HepG2 (cell line): ENCODE measurements around the gene NELFB. TPM values are rescaled to one million over a fixed set of nuclear protein-coding genes. Genes with fewer than 3 reads are reported as not detected.
A peak's percentile ranks its signal among the peaks of the same experiment; 100 is the strongest.

Experiments used
- FOXA1 ChIP-seq, 2 experiments: fragments of 450-650 bp in 1 of 2; sonication (generic) in 1 of 2; formaldehyde crosslinking in 1 of 2; IDR thresholded peaks; 2 replicates each; pipeline versions ENCODE4 v1.4.0 to v1.6.1; 2016 to 2020; ENCODE audit warnings: missing genetic modification reagents in 1 of 2
- HDAC1 ChIP-seq: sonication (generic); formaldehyde crosslinking; IDR thresholded peaks from 2 replicates; pipeline ENCODE4 v1.5.1; 2020; ENCODE audit warnings: mild to moderate bottlenecking, missing genetic modification reagents
- HOXA7 ChIP-seq: sonication (generic); formaldehyde crosslinking; IDR thresholded peaks from 2 replicates; pipeline ENCODE4 v1.8.1; 2022; ENCODE audit warnings: mild to moderate bottlenecking, missing genetic modification reagents, moderate library complexity
- JUND ChIP-seq: sonication (generic); formaldehyde crosslinking; IDR thresholded peaks from 2 replicates; pipeline ENCODE4 v1.8.0; 2022; ENCODE audit warnings: mild to moderate bottlenecking, missing genetic modification reagents
- MXI1 ChIP-seq: IDR thresholded peaks from 3 replicates; pipeline ENCODE4 v1.6.1; 2012; ENCODE audit warnings: low read depth, low read length, inconsistent platforms, borderline replicate concordance
- NFYB ChIP-seq: sonication (generic); formaldehyde crosslinking; IDR thresholded peaks from 2 replicates; pipeline ENCODE4 v1.4.0; 2020; ENCODE audit warnings: missing genetic modification reagents
- RBM39 ChIP-seq: fragments of 200-400 bp; formaldehyde crosslinking; IDR thresholded peaks from one replicate; pipeline ENCODE4 v1.6.1; 2018; ENCODE audit warnings: antibody characterized with exemption, mild to moderate bottlenecking, low read depth, low read length; ENCODE audit not compliant: poor library complexity, severe bottlenecking
- SP5 ChIP-seq: IDR thresholded peaks from 2 replicates; pipeline ENCODE4 v1.6.1; 2016; ENCODE audit warnings: low read depth, borderline replicate concordance
- U2AF1 ChIP-seq: fragments of 200-400 bp; formaldehyde crosslinking; optimal IDR thresholded peaks from 2 replicates; pipeline ENCODE3; 2017; ENCODE audit warnings: mild to moderate bottlenecking, low read depth, low read length
- ZNF160 ChIP-seq: sonication (generic); formaldehyde crosslinking; IDR thresholded peaks from 2 replicates; pipeline ENCODE4 v1.8.0; 2022; ENCODE audit warnings: mild to moderate bottlenecking, inconsistent platforms, missing genetic modification reagents
- ZNF383 ChIP-seq: sonication (generic); formaldehyde crosslinking; IDR thresholded peaks from 2 replicates; pipeline ENCODE4 v1.4.0; 2020; ENCODE audit warnings: missing genetic modification reagents, mild to moderate bottlenecking, borderline replicate concordance
- ZNF431 ChIP-seq: sonication (generic); formaldehyde crosslinking; IDR thresholded peaks from 2 replicates; pipeline ENCODE4 v1.9.0; 2022; ENCODE audit warnings: missing genetic modification reagents, low read depth, mild to moderate bottlenecking, borderline replicate concordance
- ZNF441 ChIP-seq: sonication (generic); formaldehyde crosslinking; IDR thresholded peaks from 2 replicates; pipeline ENCODE4 v1.7.0; 2021; ENCODE audit warnings: missing genetic modification reagents, borderline replicate concordance
- ZNF484 ChIP-seq: sonication (generic); formaldehyde crosslinking; IDR thresholded peaks from 2 replicates; pipeline ENCODE4 v1.5.1; 2020; ENCODE audit warnings: mild to moderate bottlenecking, low read depth, missing genetic modification reagents, borderline replicate concordance
- ZNF883 ChIP-seq: sonication (generic); formaldehyde crosslinking; IDR thresholded peaks from 2 replicates; pipeline ENCODE4 v1.5.1; 2020; ENCODE audit warnings: mild to moderate bottlenecking, missing genetic modification reagents; ENCODE audit errors: not compliant biosample characterization
- ZSCAN21 ChIP-seq: sonication (generic); formaldehyde crosslinking; IDR thresholded peaks from 2 replicates; pipeline ENCODE4 v1.8.0; 2022; ENCODE audit warnings: mild to moderate bottlenecking, missing genetic modification reagents, moderate library complexity, borderline replicate concordance
- ZZZ3 ChIP-seq: sonication (generic); formaldehyde crosslinking; IDR thresholded peaks from 2 replicates; pipeline ENCODE4 v1.4.0; 2020; ENCODE audit warnings: missing genetic modification reagents, mild to moderate bottlenecking, borderline replicate concordance
- polyA plus RNA-seq, 8 experiments: library from polyadenylated mRNA; depleted of rRNA in 3 of 8; stranded (reverse) in 7 of 8; unstranded in 1 of 8; fragments of >200 nt; fragmentation: Illumina TruSeq in 4 of 8; extraction: Trizol in 4 of 8; gene quantifications; 2 replicates each; pipeline versions ENCODE4 v1.2.1 to v1.2.3, GENCODE V29; 2011 to 2016; ENCODE audit warnings: low read depth in 4 of 8, missing spikeins in 1 of 8, mixed read lengths in 1 of 8; ENCODE audit not compliant: insufficient read depth in 1 of 8
- total RNA-seq, 5 experiments: library from RNA; depleted of rRNA; stranded (reverse); fragments of >200 nt; fragmentation: Illumina TruSeq; extraction: Trizol; gene quantifications; 2 replicates each; pipeline ENCODE4 v1.2.3, GENCODE V29; 2016; ENCODE audit warnings: low read depth in 1 of 5
- TF ChIP-seq, protein P1 (sequence below): sonication (generic); formaldehyde crosslinking; IDR thresholded peaks from 2 replicates; pipeline ENCODE4 v1.5.0; 2020; ENCODE audit warnings: missing genetic modification reagents
- TF ChIP-seq, protein P2 (sequence below): sonication (generic); formaldehyde crosslinking; IDR thresholded peaks from 2 replicates; pipeline ENCODE4 v1.4.0; 2020; ENCODE audit warnings: mild to moderate bottlenecking, missing genetic modification reagents, borderline replicate concordance
- TF ChIP-seq, protein P3 (sequence below): sonication (generic); IDR thresholded peaks from 2 replicates; pipeline ENCODE4 v1.6.1; 2016; ENCODE audit warnings: low read depth, borderline replicate concordance
- TF ChIP-seq, protein P4 (sequence below): sonication (generic); formaldehyde crosslinking; conservative IDR thresholded peaks from 2 replicates; pipeline ENCODE4 v1.5.0; 2020; ENCODE audit warnings: missing genetic modification reagents

Gene NELFB
- total and polyA plus RNA-seq, 2 of the 13 experiments (the other 11 are each of a cell fraction or from before 2014, with no cell fraction given): 26.5 to 45.8 TPM

DNA sequence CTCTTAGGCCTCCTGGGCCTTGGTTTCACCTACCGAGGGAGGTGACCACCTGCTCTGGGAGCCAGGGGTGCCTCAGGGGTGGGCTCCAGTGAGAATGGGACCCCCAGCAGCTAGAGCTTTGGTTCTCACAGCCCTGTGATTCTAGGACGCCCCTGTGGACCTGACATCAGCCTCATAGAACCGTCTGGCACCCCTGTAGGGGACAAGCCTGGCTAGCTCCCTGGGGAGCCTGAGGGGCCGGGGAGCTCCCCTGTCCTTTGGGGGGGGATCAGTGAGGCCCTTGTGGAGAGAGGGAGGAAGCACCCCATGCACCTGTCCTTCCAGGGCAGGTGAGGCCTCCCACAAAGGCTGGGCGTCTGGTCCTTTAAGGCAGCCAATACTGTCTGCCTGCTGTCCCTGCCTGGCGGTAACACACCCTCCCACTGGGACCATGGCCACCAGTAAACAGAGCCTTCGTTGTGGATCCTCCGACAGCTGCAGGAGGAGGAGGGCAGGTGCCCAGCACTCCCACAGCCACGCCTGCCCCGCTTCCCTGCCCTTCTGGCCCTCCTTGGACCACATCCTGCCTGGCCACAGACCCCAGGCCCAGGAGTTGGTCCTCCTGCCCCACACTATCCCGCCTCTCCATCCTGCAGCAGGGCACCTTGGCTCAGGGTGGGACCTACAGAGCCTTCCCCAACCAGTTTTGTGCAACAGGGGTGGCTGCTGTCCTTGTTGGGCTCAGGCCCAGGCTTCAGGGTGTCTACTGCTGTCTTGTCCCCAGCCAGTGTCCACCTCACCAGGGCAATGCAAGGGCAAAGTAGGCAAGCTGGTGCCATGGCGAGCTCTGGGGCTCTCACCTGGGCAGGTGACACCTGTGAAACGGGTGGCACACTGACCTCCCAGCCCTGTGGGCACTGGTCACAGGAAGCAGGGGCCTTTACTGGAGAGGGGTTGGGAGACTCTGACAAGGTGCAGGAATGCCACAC, 17.1 kb upstream of the NELFB start (continued):
- no peak for TF ChIP-seq ZSCAN21 (CRISPR knock-in tag)
- no peak for TF ChIP-seq RBM39
- TF ChIP-seq HOXA7 (CRISPR knock-in tag): no peak
- no peak for TF ChIP-seq FOXA1 (IDR thresholded peaks at IDR 0.05)
- TF ChIP-seq FOXA1 (CRISPR knock-in tag; IDR thresholded peaks at IDR 0.05): peak; percentile 60
- TF ChIP-seq U2AF1: no peak
- TF ChIP-seq ZZZ3 (CRISPR knock-in tag): no peak
- TF ChIP-seq ZNF431: no peak
- TF ChIP-seq, protein P1, sequence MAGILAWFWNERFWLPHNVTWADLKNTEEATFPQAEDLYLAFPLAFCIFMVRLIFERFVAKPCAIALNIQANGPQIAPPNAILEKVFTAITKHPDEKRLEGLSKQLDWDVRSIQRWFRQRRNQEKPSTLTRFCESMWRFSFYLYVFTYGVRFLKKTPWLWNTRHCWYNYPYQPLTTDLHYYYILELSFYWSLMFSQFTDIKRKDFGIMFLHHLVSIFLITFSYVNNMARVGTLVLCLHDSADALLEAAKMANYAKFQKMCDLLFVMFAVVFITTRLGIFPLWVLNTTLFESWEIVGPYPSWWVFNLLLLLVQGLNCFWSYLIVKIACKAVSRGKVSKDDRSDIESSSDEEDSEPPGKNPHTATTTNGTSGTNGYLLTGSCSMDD (CRISPR knock-in tag): no peak
- no peak for TF ChIP-seq JUND (CRISPR knock-in tag)
- no peak for TF ChIP-seq HDAC1 (CRISPR knock-in tag)
- TF ChIP-seq, protein P2, sequence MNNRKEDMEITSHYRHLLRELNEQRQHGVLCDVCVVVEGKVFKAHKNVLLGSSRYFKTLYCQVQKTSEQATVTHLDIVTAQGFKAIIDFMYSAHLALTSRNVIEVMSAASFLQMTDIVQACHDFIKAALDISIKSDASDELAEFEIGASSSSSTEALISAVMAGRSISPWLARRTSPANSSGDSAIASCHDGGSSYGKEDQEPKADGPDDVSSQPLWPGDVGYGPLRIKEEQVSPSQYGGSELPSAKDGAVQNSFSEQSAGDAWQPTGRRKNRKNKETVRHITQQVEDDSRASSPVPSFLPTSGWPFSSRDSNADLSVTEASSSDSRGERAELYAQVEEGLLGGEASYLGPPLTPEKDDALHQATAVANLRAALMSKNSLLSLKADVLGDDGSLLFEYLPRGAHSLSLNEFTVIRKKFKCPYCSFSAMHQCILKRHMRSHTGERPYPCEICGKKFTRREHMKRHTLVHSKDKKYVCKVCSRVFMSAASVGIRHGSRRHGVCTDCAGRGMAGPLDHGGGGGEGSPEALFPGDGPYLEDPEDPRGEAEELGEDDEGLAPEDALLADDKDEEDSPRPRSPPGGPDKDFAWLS: no peak
- TF ChIP-seq MXI1: no peak
- TF ChIP-seq, protein P3, sequence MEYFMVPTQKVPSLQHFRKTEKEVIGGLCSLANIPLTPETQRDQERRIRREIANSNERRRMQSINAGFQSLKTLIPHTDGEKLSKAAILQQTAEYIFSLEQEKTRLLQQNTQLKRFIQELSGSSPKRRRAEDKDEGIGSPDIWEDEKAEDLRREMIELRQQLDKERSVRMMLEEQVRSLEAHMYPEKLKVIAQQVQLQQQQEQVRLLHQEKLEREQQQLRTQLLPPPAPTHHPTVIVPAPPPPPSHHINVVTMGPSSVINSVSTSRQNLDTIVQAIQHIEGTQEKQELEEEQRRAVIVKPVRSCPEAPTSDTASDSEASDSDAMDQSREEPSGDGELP: no peak
- TF ChIP-seq, protein P4, sequence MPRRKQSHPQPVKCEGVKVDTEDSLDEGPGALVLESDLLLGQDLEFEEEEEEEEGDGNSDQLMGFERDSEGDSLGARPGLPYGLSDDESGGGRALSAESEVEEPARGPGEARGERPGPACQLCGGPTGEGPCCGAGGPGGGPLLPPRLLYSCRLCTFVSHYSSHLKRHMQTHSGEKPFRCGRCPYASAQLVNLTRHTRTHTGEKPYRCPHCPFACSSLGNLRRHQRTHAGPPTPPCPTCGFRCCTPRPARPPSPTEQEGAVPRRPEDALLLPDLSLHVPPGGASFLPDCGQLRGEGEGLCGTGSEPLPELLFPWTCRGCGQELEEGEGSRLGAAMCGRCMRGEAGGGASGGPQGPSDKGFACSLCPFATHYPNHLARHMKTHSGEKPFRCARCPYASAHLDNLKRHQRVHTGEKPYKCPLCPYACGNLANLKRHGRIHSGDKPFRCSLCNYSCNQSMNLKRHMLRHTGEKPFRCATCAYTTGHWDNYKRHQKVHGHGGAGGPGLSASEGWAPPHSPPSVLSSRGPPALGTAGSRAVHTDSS (CRISPR knock-in tag): no peak
- TF ChIP-seq ZNF441: no peak
- TF ChIP-seq ZNF383 (CRISPR knock-in tag): no peak
- no peak for TF ChIP-seq ZNF484 (CRISPR knock-in tag)
- TF ChIP-seq ZNF883 (CRISPR knock-in tag): no peak
- TF ChIP-seq ZNF160 (CRISPR knock-in tag): no peak
- TF ChIP-seq SP5 (CRISPR knock-in tag): no peak
- no peak for TF ChIP-seq NFYB
